Hepatocyte (in vitro differentiated cells): ENCODE measurements around the gene TWIST2. TPM values are rescaled to one million over a fixed set of nuclear protein-coding genes. Genes with fewer than 3 reads are reported as not detected.

ENCODE experiments used
- DNase-seq: peaks from one replicate; pipeline ENCODE4 v3.0.0-alpha.2; 2016; ENCODE audit warnings: low spot score
- H2AFZ ChIP-seq: fragments of 200-600 bp; sonication (generic); 2 replicates; pipeline ENCODE4 v1.6.0; 2016; ENCODE audit warnings: antibody characterized with exemption, mild to moderate bottlenecking
- H3K27ac ChIP-seq: fragments of 200-600 bp; sonication (generic); 2 replicates; pipeline ENCODE4 v1.5.1; 2016; ENCODE audit warnings: mild to moderate bottlenecking
- H3K27me3 ChIP-seq: fragments of 200-600 bp; sonication (generic); 2 replicates; pipeline ENCODE4 v1.6.1; 2016
- H3K36me3 ChIP-seq: fragments of 200-600 bp; sonication (generic); replicated peaks from 2 replicates; pipeline ENCODE4 v1.5.1; 2016; ENCODE audit warnings: low read depth; ENCODE audit not compliant: insufficient read depth
- H3K4me1 ChIP-seq: fragments of 200-600 bp; sonication (generic); 2 replicates; pipeline ENCODE4 v1.5.1; 2016; ENCODE audit warnings: mild to moderate bottlenecking, moderate library complexity; ENCODE audit not compliant: insufficient read depth
- H3K4me2 ChIP-seq: fragments of 200-600 bp; sonication (generic); 2 replicates; pipeline ENCODE4 v1.6.0; 2016
- H3K4me3 ChIP-seq: fragments of 200-600 bp; sonication (generic); 2 replicates; pipeline ENCODE4 v1.5.1; 2016; ENCODE audit warnings: mild to moderate bottlenecking
- H3K79me2 ChIP-seq: fragments of 200-600 bp; sonication (generic); 2 replicates; pipeline ENCODE4 v1.6.0; 2017; ENCODE audit warnings: mild to moderate bottlenecking
- H3K9me2 ChIP-seq: fragments of 200-600 bp; sonication (generic); replicated peaks from 2 replicates; pipeline ENCODE4 v1.6.0; 2017; ENCODE audit warnings: mild to moderate bottlenecking; ENCODE audit not compliant: insufficient read depth
- H3K9me3 ChIP-seq: fragments of 200-600 bp; sonication (generic); 2 replicates; pipeline ENCODE4 v1.5.1; 2016; ENCODE audit warnings: low read depth, mild to moderate bottlenecking
- H4K20me1 ChIP-seq: fragments of 200-600 bp; sonication (generic); 2 replicates; pipeline ENCODE4 v1.6.0; 2016; ENCODE audit warnings: mild to moderate bottlenecking; ENCODE audit not compliant: insufficient read depth, poor library complexity, severe bottlenecking
- EZH2 ChIP-seq: fragments of 200-600 bp; sonication (generic); IDR thresholded peaks from 2 replicates; pipeline ENCODE4 v1.6.1; 2016; ENCODE audit warnings: antibody characterized with exemption, mild to moderate bottlenecking, borderline replicate concordance
- EZH2phosphoT487 ChIP-seq: fragments of 200-600 bp; sonication (generic); IDR thresholded peaks from one replicate; pipeline ENCODE4 v1.6.1; 2018; ENCODE audit warnings: antibody characterized with exemption, mild to moderate bottlenecking, low read depth, moderate library complexity; ENCODE audit not compliant: unreplicated experiment, severe bottlenecking
- WGBS: methylation state at CpG from one replicate; pipeline ENCODE4 v1.1.6; 2016; ENCODE audit warnings: low lambda C conversion rate; ENCODE audit errors: missing lambda C conversion rate; 5-methylcytosine and 5-hydroxymethylcytosine counted together
- polyA plus RNA-seq: library from polyadenylated mRNA; unstranded; fragments of >200 nt; fragmentation: Nextera tagmentation; extraction: Ambion mirVana; gene quantifications from 2 replicates; pipeline ENCODE4 v1.2.1, GENCODE V29; 2016
- total RNA-seq: library from RNA; depleted of rRNA; stranded (reverse); fragments of >200 nt; gene quantifications from 2 replicates; pipeline ENCODE4 v1.2.3, GENCODE V29; 2014
- TF ChIP-seq, protein P1 (sequence below): fragments of 200-600 bp; sonication (generic); IDR thresholded peaks from 2 replicates; pipeline ENCODE4 v1.5.1; 2016; ENCODE audit warnings: antibody characterized with exemption, mild to moderate bottlenecking; ENCODE audit not compliant: poor library complexity

Gene TWIST2
- total and polyA plus RNA-seq, 2 experiments from 2014 or later, result 13.5 to 19.7 TPM

DNA sequence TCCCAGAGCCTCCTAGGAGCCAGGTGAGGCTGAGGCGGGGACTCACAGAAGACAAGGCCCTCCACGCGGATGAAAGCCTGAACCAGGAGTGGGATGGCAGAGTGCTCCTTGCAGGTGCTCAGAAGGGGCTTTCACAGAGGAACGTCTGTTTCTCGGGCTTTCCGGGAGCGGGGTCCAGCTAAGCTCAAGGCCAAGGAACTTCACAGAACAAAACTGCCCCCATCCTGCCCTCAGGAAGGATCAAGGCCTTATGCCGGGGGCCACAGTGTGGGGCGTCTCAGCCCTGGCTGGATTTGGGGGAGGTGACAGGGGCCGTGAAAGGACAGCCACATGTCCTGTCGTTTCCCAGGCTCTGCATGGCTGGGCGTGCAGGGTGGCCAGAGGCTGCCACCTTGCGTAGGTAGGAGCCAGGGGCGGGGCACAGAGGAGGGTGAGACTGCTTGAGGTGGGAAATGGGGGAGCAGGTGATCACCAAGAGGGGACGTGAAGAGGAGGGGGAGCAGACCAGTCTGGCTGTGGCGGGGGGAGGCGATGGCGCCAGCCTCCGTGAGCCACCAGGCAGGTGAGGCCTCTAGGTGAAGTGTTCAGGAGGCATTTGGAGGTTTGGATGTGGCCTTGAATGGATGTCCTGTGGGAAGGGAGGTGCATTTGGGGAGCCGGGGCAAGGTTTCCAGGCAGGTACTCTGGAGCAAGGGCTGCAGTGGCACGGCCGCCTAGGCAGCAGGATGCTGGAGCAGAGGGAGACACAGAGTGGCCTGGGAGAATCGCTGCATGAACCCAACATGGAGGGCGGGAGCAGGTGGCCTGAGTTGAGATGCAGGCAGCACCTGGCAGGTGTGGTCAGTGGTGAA, 79.1 kb downstream of the TWIST2 start:
- Histone ChIP-seq H3K27me3 (no peaks in the 10 kb centered on the region), H2AFZ (no peak overlapping the region), H3K9me3 (no peaks in the 10 kb centered on the region), H3K79me2 (no peaks in the 10 kb centered on the region), H3K27ac (no peak overlapping the region), H4K20me1 (no peaks in the 10 kb centered on the region), H3K4me2 (no peak overlapping the region), H3K4me3 (no peak overlapping the region), H3K4me1 (no peaks in the 10 kb centered on the region), H3K36me3 (no peaks in the 10 kb centered on the region), H3K9me2 (no peaks in the 10 kb centered on the region)
- WGBS, result 92% methylated on average over 18 of the region's 24 CpGs
- no peak for DNase-seq
- no peak for TF ChIP-seq EZH2
- TF ChIP-seq, protein P1, sequence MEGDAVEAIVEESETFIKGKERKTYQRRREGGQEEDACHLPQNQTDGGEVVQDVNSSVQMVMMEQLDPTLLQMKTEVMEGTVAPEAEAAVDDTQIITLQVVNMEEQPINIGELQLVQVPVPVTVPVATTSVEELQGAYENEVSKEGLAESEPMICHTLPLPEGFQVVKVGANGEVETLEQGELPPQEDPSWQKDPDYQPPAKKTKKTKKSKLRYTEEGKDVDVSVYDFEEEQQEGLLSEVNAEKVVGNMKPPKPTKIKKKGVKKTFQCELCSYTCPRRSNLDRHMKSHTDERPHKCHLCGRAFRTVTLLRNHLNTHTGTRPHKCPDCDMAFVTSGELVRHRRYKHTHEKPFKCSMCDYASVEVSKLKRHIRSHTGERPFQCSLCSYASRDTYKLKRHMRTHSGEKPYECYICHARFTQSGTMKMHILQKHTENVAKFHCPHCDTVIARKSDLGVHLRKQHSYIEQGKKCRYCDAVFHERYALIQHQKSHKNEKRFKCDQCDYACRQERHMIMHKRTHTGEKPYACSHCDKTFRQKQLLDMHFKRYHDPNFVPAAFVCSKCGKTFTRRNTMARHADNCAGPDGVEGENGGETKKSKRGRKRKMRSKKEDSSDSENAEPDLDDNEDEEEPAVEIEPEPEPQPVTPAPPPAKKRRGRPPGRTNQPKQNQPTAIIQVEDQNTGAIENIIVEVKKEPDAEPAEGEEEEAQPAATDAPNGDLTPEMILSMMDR, result no peak
- no peak for TF ChIP-seq EZH2phosphoT487

GRCh38 chr2:238927746-238928519, 80.0 kb downstream of the TWIST2 start:
- Histone ChIP-seq H3K9me3 (no peaks in the 10 kb centered on the region), H3K79me2 (no peaks in the 10 kb centered on the region), H3K4me1 (no peaks in the 10 kb centered on the region), H3K9me2 (no peaks in the 10 kb centered on the region), H2AFZ (no peak overlapping the region), H4K20me1 (no peaks in the 10 kb centered on the region), H3K4me3 (no peak overlapping the region), H3K36me3 (no peaks in the 10 kb centered on the region), H3K27ac (no peak overlapping the region), H3K4me2 (no peak overlapping the region), H3K27me3 (no peaks in the 10 kb centered on the region)
- TF ChIP-seq EZH2, result no peak
- no peak for TF ChIP-seq EZH2phosphoT487
- TF ChIP-seq, protein P1, result no peak
- 94% methylated on average over 14 of the region's 14 CpGs for WGBS
- no peak for DNase-seq

DNA sequence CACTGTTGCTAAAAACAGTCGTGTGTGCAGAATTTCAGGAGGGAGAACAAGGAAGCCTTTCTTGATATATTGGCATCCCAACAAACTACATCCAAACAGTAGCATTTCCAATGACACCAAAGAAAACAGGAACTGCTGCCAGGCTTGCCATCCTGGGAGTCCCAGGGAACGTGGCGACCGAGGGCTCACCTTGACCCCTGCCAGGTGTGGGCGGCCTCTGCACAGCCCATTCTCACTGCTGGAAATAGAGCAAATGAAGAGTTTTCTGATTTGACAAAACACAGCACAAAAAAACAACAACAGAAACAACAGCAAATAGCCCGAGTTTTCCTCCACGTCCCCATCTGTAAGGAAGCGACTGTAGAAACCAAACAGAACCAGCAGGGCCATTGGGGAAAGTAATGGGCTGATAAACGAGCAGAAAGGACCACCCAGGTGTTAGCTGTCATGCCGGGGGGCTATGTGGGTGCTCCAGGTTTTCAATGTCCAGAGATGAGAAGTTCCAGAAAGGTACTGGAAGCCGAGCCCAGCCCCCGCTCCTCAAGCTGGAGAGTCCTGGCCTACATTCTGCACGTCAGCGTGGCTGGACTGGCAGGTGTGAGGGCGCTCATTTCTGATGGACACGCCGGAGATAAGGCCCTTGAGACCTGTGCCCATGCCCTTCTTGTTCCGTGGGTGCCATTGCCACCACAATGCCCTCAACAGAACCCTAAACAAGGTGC, 80.8 kb downstream of the TWIST2 start:
- H3K36me3 ChIP-seq, result no peaks in the 10 kb centered on the region
- no peaks in the 10 kb centered on the region for H3K27me3 ChIP-seq
- no peaks in the 10 kb centered on the region for H3K79me2 ChIP-seq
- DNase-seq, result no peak
- 79% methylated on average over 18 of the region's 18 CpGs for WGBS
- H3K4me3 ChIP-seq, result no peak overlapping the region
- no peaks in the 10 kb centered on the region for H3K4me1 ChIP-seq
- H3K27ac ChIP-seq, result peak overlapping the region; percentile 2
- H3K9me2 ChIP-seq, result no peaks in the 10 kb centered on the region
- TF ChIP-seq, protein P1, result no peak
- no peak for TF ChIP-seq EZH2phosphoT487
- TF ChIP-seq EZH2, result no peak
- no peak overlapping the region for H3K4me2 ChIP-seq
- no peaks in the 10 kb centered on the region for H4K20me1 ChIP-seq
- no peak overlapping the region for H2AFZ ChIP-seq
- no peaks in the 10 kb centered on the region for H3K9me3 ChIP-seq
